Trophoblast cell (in vitro differentiated cells and primary cell): ENCODE results near the gene SHOX.

ENCODE experiments used
- DNase-seq, 2 donors: peaks; one replicate each; pipeline ENCODE4 v3.0.0-alpha.2; 2016
- H2AFZ ChIP-seq: 2 replicates; pipeline ENCODE4 v1.6.1; 2013; ENCODE audit warnings: low read length, moderate library complexity, mild to moderate bottlenecking; ENCODE audit not compliant: insufficient read depth, poor library complexity
- H2AK5ac ChIP-seq: 2 replicates; pipeline ENCODE4 v1.6.1; 2013; ENCODE audit warnings: mild to moderate bottlenecking, low read length
- H2BK120ac ChIP-seq: 2 replicates; pipeline ENCODE4 v1.6.1; 2013; ENCODE audit warnings: low read length, mild to moderate bottlenecking, moderate library complexity; ENCODE audit not compliant: insufficient read depth, poor library complexity
- H2BK12ac ChIP-seq: 2 replicates; pipeline ENCODE4 v1.6.1; 2013; ENCODE audit warnings: mild to moderate bottlenecking, low read length, moderate library complexity
- H2BK5ac ChIP-seq: 2 replicates; pipeline ENCODE4 v1.6.1; 2013; ENCODE audit warnings: low read length, low read depth, moderate library complexity, mild to moderate bottlenecking; ENCODE audit not compliant: poor library complexity
- H3K14ac ChIP-seq: 2 replicates; pipeline ENCODE4 v1.6.1; 2013; ENCODE audit warnings: mild to moderate bottlenecking, low read length
- H3K18ac ChIP-seq: 2 replicates; pipeline ENCODE4 v1.6.1; 2013; ENCODE audit warnings: mild to moderate bottlenecking, low read length
- H3K23ac ChIP-seq: 2 replicates; pipeline ENCODE4 v1.6.1; 2013; ENCODE audit warnings: low read length
- H3K27ac ChIP-seq: 2 replicates; pipeline ENCODE4 v1.5.1; 2013; ENCODE audit warnings: low read depth, mild to moderate bottlenecking, inconsistent platforms, low read length, moderate library complexity
- H3K27me3 ChIP-seq: 2 replicates; pipeline ENCODE4 v1.6.1; 2013; ENCODE audit warnings: inconsistent platforms, mild to moderate bottlenecking, low read length, moderate library complexity; ENCODE audit not compliant: insufficient read depth
- H3K36me3 ChIP-seq, 2 experiments: 1 replicate in 1 of 2; 2 replicates in 1 of 2; pipeline ENCODE4 v1.6.1; 2013; ENCODE audit warnings: low read length in 2 of 2, mild to moderate bottlenecking in 2 of 2, moderate library complexity in 1 of 2; ENCODE audit not compliant: insufficient read depth in 2 of 2, control insufficient read depth in 1 of 2
- H3K4ac ChIP-seq: 2 replicates; pipeline ENCODE4 v1.6.1; 2013; ENCODE audit warnings: low read depth, mild to moderate bottlenecking, low read length, moderate library complexity
- H3K4me1 ChIP-seq, 2 experiments: 1 replicate in 1 of 2; 2 replicates in 1 of 2; pipeline ENCODE4 v1.6.1; 2013; ENCODE audit warnings: low read length in 2 of 2, mild to moderate bottlenecking in 2 of 2, moderate library complexity in 1 of 2; ENCODE audit not compliant: insufficient read depth in 2 of 2, control insufficient read depth in 1 of 2
- H3K4me2 ChIP-seq: 2 replicates; pipeline ENCODE4 v1.6.1; 2013; ENCODE audit warnings: inconsistent platforms, mild to moderate bottlenecking, low read length, moderate library complexity
- H3K4me3 ChIP-seq: 2 replicates; pipeline ENCODE4 v1.5.1; 2013; ENCODE audit warnings: mild to moderate bottlenecking, low read depth, low read length, inconsistent platforms
- H3K79me1 ChIP-seq: one replicate; pipeline ENCODE4 v1.6.1; 2013; ENCODE audit warnings: low read length
- H3K79me2 ChIP-seq: 2 replicates; pipeline ENCODE4 v1.6.1; 2013; ENCODE audit warnings: low read length, mild to moderate bottlenecking; ENCODE audit not compliant: control insufficient read depth, insufficient read depth, poor library complexity
- H3K9ac ChIP-seq: 2 replicates; pipeline ENCODE4 v1.6.1; 2013; ENCODE audit warnings: mild to moderate bottlenecking, low read length
- H3K9me3 ChIP-seq: 2 replicates; pipeline ENCODE4 v1.6.1; 2013; ENCODE audit warnings: low read depth, mild to moderate bottlenecking, control low read depth, inconsistent platforms, low read length; ENCODE audit not compliant: insufficient read depth
- H4K12ac ChIP-seq: 2 replicates; pipeline ENCODE4 v1.6.1; 2013; ENCODE audit warnings: low read depth, mild to moderate bottlenecking, low read length, moderate library complexity
- H4K8ac ChIP-seq: 2 replicates; pipeline ENCODE4 v1.6.1; 2013; ENCODE audit warnings: low read depth, mild to moderate bottlenecking, low read length, moderate library complexity
- H4K91ac ChIP-seq: one replicate; pipeline ENCODE4 v1.6.1; 2013; ENCODE audit warnings: low read depth, mild to moderate bottlenecking, low read length, moderate library complexity
- WGBS: extraction: QIAGEN DNeasy Blood & Tissue Kit; methylation state at CpG from one replicate; pipeline ENCODE4 v1.1.7; 2013; ENCODE audit warnings: missing lambda C conversion rate; ENCODE audit not compliant: insufficient read length, insufficient coverage; ENCODE audit errors: extremely low coverage; 5-methylcytosine and 5-hydroxymethylcytosine counted together

The SHOX gene

GRCh38 chrX:637660-638481, 7.3 kb downstream of the SHOX start:
- H3K4me3 ChIP-seq = no peak overlapping the region
- H3K27ac ChIP-seq = no peak overlapping the region
- no peaks in the 10 kb centered on the region for H3K79me2 ChIP-seq
- peaks cover 3% of the 10 kb centered on the region for H3K9me3 ChIP-seq
- no peak overlapping the region for H2AFZ ChIP-seq
- no peak overlapping the region for H3K14ac ChIP-seq
- WGBS = no CpG with 5 or more reads among the region's 29 CpGs
- no peak overlapping the region for H4K12ac ChIP-seq
- H3K4me2 ChIP-seq = no peak overlapping the region
- no peak overlapping the region for H2BK12ac ChIP-seq
- H3K79me1 ChIP-seq = no peaks in the 10 kb centered on the region
- H2BK5ac ChIP-seq = no peak overlapping the region
- no peak overlapping the region for H4K91ac ChIP-seq
- no peaks in the 10 kb centered on the region for H3K36me3 ChIP-seq
- H2BK120ac ChIP-seq = no peak overlapping the region
- no peak overlapping the region for H2AK5ac ChIP-seq
- H4K8ac ChIP-seq = no peak overlapping the region
- H3K4ac ChIP-seq = no peak overlapping the region
- no peak overlapping the region for H3K18ac ChIP-seq
- DNase-seq = no peak
- H3K9ac ChIP-seq = no peak overlapping the region
- no peak overlapping the region for H3K23ac ChIP-seq
- peaks cover 87% of the 10 kb centered on the region for H3K27me3 ChIP-seq
- no peaks in the 10 kb centered on the region for H3K4me1 ChIP-seq

- Histone ChIP-seq H3K9me3 (peaks cover 3% of the 10 kb centered on the region), H2BK12ac (no peak overlapping the region), H4K91ac (no peak overlapping the region), H2BK5ac (no peak overlapping the region), H3K23ac (no peak overlapping the region), H3K27ac (no peak overlapping the region), H4K12ac (no peak overlapping the region), H3K79me2 (no peaks in the 10 kb centered on the region), H3K27me3 (peaks cover 85% of the 10 kb centered on the region), H3K4me2 (no peak overlapping the region), H3K4me1 (no peaks in the 10 kb centered on the region), H3K36me3 (no peaks in the 10 kb centered on the region), H2BK120ac (no peak overlapping the region), H3K79me1 (no peaks in the 10 kb centered on the region), H4K8ac (no peak overlapping the region), H2AK5ac (no peak overlapping the region), H3K9ac (no peak overlapping the region), H3K4me3 (no peak overlapping the region), H2AFZ (no peak overlapping the region), H3K18ac (no peak overlapping the region), H3K4ac (no peak overlapping the region), H3K14ac (no peak overlapping the region)
- no peak for DNase-seq
- no CpG with 5 or more reads among the region's 18 CpGs for WGBS
Observed at GRCh38 chrX:638482-639131, 8.0 kb downstream of the SHOX start.

GRCh38 chrX:639151-639550, 8.6 kb downstream of the SHOX start:
- Histone ChIP-seq H3K4ac (no peak overlapping the region), H3K27ac (no peak overlapping the region), H4K8ac (no peak overlapping the region), H3K79me2 (no peaks in the 10 kb centered on the region), H2AK5ac (no peak overlapping the region), H4K91ac (no peak overlapping the region), H2AFZ (no peak overlapping the region), H3K14ac (no peak overlapping the region), H3K18ac (no peak overlapping the region), H3K9me3 (peaks cover 3% of the 10 kb centered on the region), H4K12ac (no peak overlapping the region), H3K4me3 (no peak overlapping the region), H3K9ac (no peak overlapping the region), H3K79me1 (no peaks in the 10 kb centered on the region), H3K4me1 (no peaks in the 10 kb centered on the region), H2BK120ac (no peak overlapping the region), H3K23ac (no peak overlapping the region), H2BK5ac (no peak overlapping the region), H2BK12ac (no peak overlapping the region), H3K4me2 (no peak overlapping the region), H3K36me3 (no peaks in the 10 kb centered on the region), H3K27me3 (peaks cover 83% of the 10 kb centered on the region)
- no CpG with 5 or more reads among the region's 9 CpGs for WGBS
- no peak for DNase-seq

- H3K23ac ChIP-seq = no peak overlapping the region
- H3K4me1 ChIP-seq = no peaks in the 10 kb centered on the region
- no peaks in the 10 kb centered on the region for H3K79me1 ChIP-seq
- no peak overlapping the region for H3K27ac ChIP-seq
- H3K9ac ChIP-seq = no peak overlapping the region
- H4K12ac ChIP-seq = no peak overlapping the region
- no peak overlapping the region for H3K4me3 ChIP-seq
- no peaks in the 10 kb centered on the region for H3K36me3 ChIP-seq
- H2BK12ac ChIP-seq = no peak overlapping the region
- no peak overlapping the region for H3K18ac ChIP-seq
- WGBS = no CpG with 5 or more reads among the region's 10 CpGs
- no peak overlapping the region for H4K91ac ChIP-seq
- DNase-seq = no peak
- peaks cover 82% of the 10 kb centered on the region for H3K27me3 ChIP-seq
- no peak overlapping the region for H2BK5ac ChIP-seq
- no peak overlapping the region for H2AK5ac ChIP-seq
- peaks cover 1% of the 10 kb centered on the region for H3K9me3 ChIP-seq
- no peak overlapping the region for H2AFZ ChIP-seq
- no peaks in the 10 kb centered on the region for H3K79me2 ChIP-seq
- H4K8ac ChIP-seq = no peak overlapping the region
- no peak overlapping the region for H3K4me2 ChIP-seq
- H3K14ac ChIP-seq = no peak overlapping the region
- H3K4ac ChIP-seq = no peak overlapping the region
- no peak overlapping the region for H2BK120ac ChIP-seq
Observed at GRCh38 chrX:640641-641040, 10.1 kb downstream of the SHOX start.
